Thyroid gland (tissue), 4 donors: ENCODE measurements around the gene SHD.
"Not testable (repeated sequence)": the region's sequence is repeated elsewhere in the genome, so short reads cannot be mapped to it uniquely, and the experiment has no call there.

ENCODE experiments used
- POLR2A ChIP-seq, 2 donors: fragments of 450-650 bp; IDR thresholded peaks; one replicate each; pipeline ENCODE4 v1.6.1; 2017; ENCODE audit warnings: antibody characterized with exemption in 2 of 2, mild to moderate bottlenecking in 2 of 2, moderate library complexity in 1 of 2
- TF ChIP-seq, protein P1 (sequence below), 6 experiments: fragments of 200-600 bp in 3 of 6; fragments of 450-650 bp in 3 of 6; sonication (generic) in 3 of 6; IDR thresholded peaks; one replicate each; pipeline ENCODE4 v1.5.1; 2016 to 2019; ENCODE audit warnings: antibody characterized with exemption in 6 of 6, mild to moderate bottlenecking in 2 of 6, inconsistent platforms in 1 of 6, moderate library complexity in 1 of 6

DNA sequence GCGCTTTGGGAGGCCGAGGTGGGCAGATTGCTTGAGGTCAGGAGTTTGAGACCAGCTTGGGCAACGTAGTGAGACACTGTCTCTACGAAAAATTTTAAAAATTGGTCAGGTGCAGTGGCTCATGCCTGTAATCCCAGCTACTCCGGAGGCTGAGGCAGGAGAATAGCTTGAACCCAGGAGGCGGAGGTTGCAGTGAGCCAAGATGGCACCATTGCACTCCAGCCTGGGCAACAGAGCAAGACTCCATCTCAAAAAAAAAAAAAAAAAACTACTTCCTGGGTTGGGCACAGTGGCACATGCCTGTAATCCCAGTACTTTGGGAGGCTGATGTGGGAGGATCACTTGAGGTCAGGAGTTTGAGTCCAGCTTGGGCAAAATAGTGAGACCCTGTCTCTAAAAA, 47.5 kb upstream of the SHD start:
- TF ChIP-seq, protein P1, sequence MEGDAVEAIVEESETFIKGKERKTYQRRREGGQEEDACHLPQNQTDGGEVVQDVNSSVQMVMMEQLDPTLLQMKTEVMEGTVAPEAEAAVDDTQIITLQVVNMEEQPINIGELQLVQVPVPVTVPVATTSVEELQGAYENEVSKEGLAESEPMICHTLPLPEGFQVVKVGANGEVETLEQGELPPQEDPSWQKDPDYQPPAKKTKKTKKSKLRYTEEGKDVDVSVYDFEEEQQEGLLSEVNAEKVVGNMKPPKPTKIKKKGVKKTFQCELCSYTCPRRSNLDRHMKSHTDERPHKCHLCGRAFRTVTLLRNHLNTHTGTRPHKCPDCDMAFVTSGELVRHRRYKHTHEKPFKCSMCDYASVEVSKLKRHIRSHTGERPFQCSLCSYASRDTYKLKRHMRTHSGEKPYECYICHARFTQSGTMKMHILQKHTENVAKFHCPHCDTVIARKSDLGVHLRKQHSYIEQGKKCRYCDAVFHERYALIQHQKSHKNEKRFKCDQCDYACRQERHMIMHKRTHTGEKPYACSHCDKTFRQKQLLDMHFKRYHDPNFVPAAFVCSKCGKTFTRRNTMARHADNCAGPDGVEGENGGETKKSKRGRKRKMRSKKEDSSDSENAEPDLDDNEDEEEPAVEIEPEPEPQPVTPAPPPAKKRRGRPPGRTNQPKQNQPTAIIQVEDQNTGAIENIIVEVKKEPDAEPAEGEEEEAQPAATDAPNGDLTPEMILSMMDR (IDR thresholded peaks at IDR 0.05) = not testable (repeated sequence)
- TF ChIP-seq POLR2A (IDR thresholded peaks at IDR 0.05) = not testable (repeated sequence)
